H9 (cell line): ENCODE data around the gene HS6ST3. TPM values are rescaled to one million over a fixed set of nuclear protein-coding genes. Genes with fewer than 3 reads are reported as not detected.

Experiments
- DNase-seq: peaks from one replicate; pipeline ENCODE4 v3.0.0-alpha.2; 2017
- H2AFZ ChIP-seq: one replicate; pipeline ENCODE4 v1.6.1; 2013; ENCODE audit warnings: mild to moderate bottlenecking, low read length, control low read depth, moderate library complexity
- H2AK5ac ChIP-seq: 2 replicates; pipeline ENCODE4 v1.6.1; 2013; ENCODE audit warnings: low read length, control low read depth, mixed read lengths; ENCODE audit not compliant: insufficient read length
- H2BK120ac ChIP-seq: one replicate; pipeline ENCODE4 v1.6.1; 2013; ENCODE audit warnings: low read depth, mild to moderate bottlenecking, low read length, control low read depth, inconsistent platforms; ENCODE audit not compliant: poor library complexity, severe bottlenecking
- H2BK12ac ChIP-seq: 2 replicates; pipeline ENCODE4 v1.6.1; 2013; ENCODE audit warnings: low read length, control low read depth, mixed read lengths, low read depth; ENCODE audit not compliant: insufficient read length
- H2BK15ac ChIP-seq: 2 replicates; pipeline ENCODE4 v1.6.1; 2013; ENCODE audit warnings: low read depth, low read length, control low read depth
- H2BK20ac ChIP-seq: one replicate; pipeline ENCODE4 v1.6.1; 2013; ENCODE audit warnings: low read depth, mild to moderate bottlenecking, low read length, control low read depth, inconsistent platforms; ENCODE audit not compliant: poor library complexity, severe bottlenecking
- H2BK5ac ChIP-seq: 2 replicates; pipeline ENCODE4 v1.6.1; 2013; ENCODE audit warnings: low read length, control low read depth, mixed read lengths; ENCODE audit not compliant: insufficient read length
- H3K14ac ChIP-seq: 2 replicates; pipeline ENCODE4 v1.6.1; 2013; ENCODE audit warnings: low read length, control low read depth; ENCODE audit not compliant: insufficient read depth
- H3K18ac ChIP-seq: 2 replicates; pipeline ENCODE4 v1.6.1; 2013; ENCODE audit warnings: low read depth, mild to moderate bottlenecking, mixed read lengths, low read length, control low read depth; ENCODE audit not compliant: insufficient read length
- H3K23ac ChIP-seq: 2 replicates; pipeline ENCODE4 v1.6.1; 2013; ENCODE audit warnings: low read length, control low read depth, mixed read lengths, low read depth; ENCODE audit not compliant: insufficient read length
- H3K23me2 ChIP-seq: 2 replicates; pipeline ENCODE4 v1.6.1; 2013; ENCODE audit warnings: low read depth, mild to moderate bottlenecking, mixed read lengths, low read length, control low read depth; ENCODE audit not compliant: insufficient read length, poor library complexity, severe bottlenecking
- H3K27ac ChIP-seq: 2 replicates; pipeline ENCODE4 v1.5.1; 2013; ENCODE audit warnings: low read length, control low read depth, mixed read lengths, low read depth; ENCODE audit not compliant: insufficient read length
- H3K27me3 ChIP-seq: 2 replicates; pipeline ENCODE4 v1.6.1; 2013; ENCODE audit warnings: low read length, control low read depth, inconsistent platforms; ENCODE audit not compliant: insufficient read depth
- H3K4ac ChIP-seq: 2 replicates; pipeline ENCODE4 v1.6.1; 2013; ENCODE audit warnings: low read depth, mild to moderate bottlenecking, control low read depth, inconsistent platforms, low read length, moderate library complexity
- H3K4me1 ChIP-seq: 2 replicates; pipeline ENCODE4 v1.6.1; 2013; ENCODE audit warnings: low read length, control low read depth, inconsistent platforms; ENCODE audit not compliant: insufficient read depth
- H3K4me2 ChIP-seq: 2 replicates; pipeline ENCODE4 v1.6.1; 2013; ENCODE audit warnings: low read length, control low read depth, mixed read lengths; ENCODE audit not compliant: insufficient read length, insufficient read depth
- H3K56ac ChIP-seq: 2 replicates; pipeline ENCODE4 v1.6.1; 2013; ENCODE audit warnings: low read depth, mild to moderate bottlenecking, mixed read lengths, low read length, control low read depth; ENCODE audit not compliant: insufficient read length
- H3K79me1 ChIP-seq: 2 replicates; pipeline ENCODE4 v1.6.1; 2013; ENCODE audit warnings: low read depth, mild to moderate bottlenecking, moderate library complexity, low read length, control low read depth, inconsistent platforms; ENCODE audit not compliant: insufficient read depth, poor library complexity, severe bottlenecking
- H3K79me2 ChIP-seq: 2 replicates; pipeline ENCODE4 v1.6.1; 2013; ENCODE audit warnings: low read length, control low read depth, inconsistent platforms; ENCODE audit not compliant: insufficient read depth
- H3K9ac ChIP-seq: 2 replicates; pipeline ENCODE4 v1.6.1; 2013; ENCODE audit warnings: low read length, control low read depth, mixed read lengths; ENCODE audit not compliant: insufficient read length; ENCODE audit errors: extremely low read depth
- H3K9me3 ChIP-seq: one replicate; pipeline ENCODE4 v1.6.1; 2013; ENCODE audit warnings: low read depth, low read length, inconsistent platforms; ENCODE audit not compliant: control insufficient read depth
- H3T11ph ChIP-seq: one replicate; pipeline ENCODE4 v1.6.1; 2013; ENCODE audit warnings: mild to moderate bottlenecking, low read length, control low read depth, inconsistent platforms
- H4K20me1 ChIP-seq: one replicate; pipeline ENCODE4 v1.6.1; 2013; ENCODE audit not compliant: control insufficient read depth, insufficient read length, insufficient read depth
- H4K5ac ChIP-seq: 2 replicates; pipeline ENCODE4 v1.6.1; 2013; ENCODE audit warnings: low read depth, mild to moderate bottlenecking, mixed read lengths, low read length, control low read depth; ENCODE audit not compliant: insufficient read length
- H4K8ac ChIP-seq: replicated peaks from 2 replicates; pipeline ENCODE4 v1.6.1; 2013; ENCODE audit warnings: low read length, control low read depth, mixed read lengths, low read depth; ENCODE audit not compliant: insufficient read length
- H4K91ac ChIP-seq: 2 replicates; pipeline ENCODE4 v1.6.1; 2013; ENCODE audit warnings: low read depth, mild to moderate bottlenecking, moderate library complexity, mixed read lengths, low read length, control low read depth; ENCODE audit not compliant: insufficient read length
- H3K27ac Mint-ChIP-seq, 3 experiments: 2 replicates in 2 of 3; 3 replicates in 1 of 3; pipeline ENCODE4 v1.8.0; 2020 to 2021; ENCODE audit warnings: mixed read lengths in 3 of 3, mild to moderate bottlenecking in 1 of 3, moderate library complexity in 1 of 3
- H3K27me3 Mint-ChIP-seq: 2 replicates; pipeline ENCODE4 v1.8.0; 2021; ENCODE audit warnings: low read depth, mild to moderate bottlenecking, moderate library complexity, mixed read lengths
- H3K36me3 Mint-ChIP-seq, 3 experiments: 2 replicates in 2 of 3; 3 replicates in 1 of 3; pipeline ENCODE4 v1.8.0; 2020 to 2021; ENCODE audit warnings: low read depth in 3 of 3, mixed read lengths in 3 of 3; ENCODE audit not compliant: insufficient read depth in 1 of 3
- H3K4me1 Mint-ChIP-seq, 2 experiments: 2 replicates each; pipeline ENCODE4 v1.8.0; 2020; ENCODE audit warnings: mixed read lengths in 2 of 2
- H3K4me3 Mint-ChIP-seq, 2 experiments: 2 replicates in 1 of 2; 3 replicates in 1 of 2; pipeline ENCODE4 v1.8.0; 2020 to 2021; ENCODE audit warnings: mild to moderate bottlenecking in 2 of 2, mixed read lengths in 2 of 2, moderate library complexity in 1 of 2
- H3K9me3 Mint-ChIP-seq, 2 experiments: 2 replicates in 1 of 2; 3 replicates in 1 of 2; pipeline ENCODE4 v1.8.0; 2020; ENCODE audit warnings: mild to moderate bottlenecking in 2 of 2, mixed read lengths in 2 of 2, moderate library complexity in 1 of 2
- WGBS: extraction: QIAGEN DNeasy Blood & Tissue Kit; methylation state at CpG from one replicate; pipeline ENCODE4 v1.1.7; 2013; ENCODE audit warnings: missing lambda C conversion rate, low lambda C conversion rate, mixed read lengths; ENCODE audit not compliant: insufficient read length; ENCODE audit errors: extremely low coverage; 5-methylcytosine and 5-hydroxymethylcytosine counted together
- total RNA-seq: library from RNA; stranded (reverse); gene quantifications from 2 replicates; pipeline ENCODE4 v1.2.1, GENCODE V29; 2021
- TF ChIP-seq, protein P1 (sequence below): fragments of 200-600 bp; sonication (generic); conservative IDR thresholded peaks from 3 replicates; pipeline ENCODE4 v1.8.0; 2021; ENCODE audit warnings: antibody characterized with exemption, mild to moderate bottlenecking

Gene HS6ST3
- total RNA-seq, 1 experiment from 2014 or later, result 0.44 TPM

DNA sequence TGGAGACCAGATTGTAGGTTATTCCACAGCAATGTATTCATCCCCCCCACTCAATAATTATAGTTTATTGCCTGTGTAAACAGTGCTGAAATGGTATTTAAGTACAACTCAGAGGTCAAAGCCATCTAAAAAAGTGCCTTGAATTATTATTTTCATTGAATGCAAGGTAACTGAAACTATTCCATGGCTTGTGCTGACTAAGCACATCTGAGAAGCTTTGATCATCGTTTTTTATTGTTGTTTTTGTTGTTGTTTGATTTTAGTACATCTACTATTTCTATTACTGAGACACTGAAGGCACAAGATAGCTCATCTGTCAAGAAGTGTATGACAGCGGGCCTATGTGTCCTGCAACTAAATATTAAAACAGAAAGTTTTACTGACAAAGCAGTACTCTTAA lies 596.4 kb downstream of the HS6ST3 start:
- no peak for DNase-seq
- no peak overlapping the region for H2BK12ac ChIP-seq
- no peaks in the 10 kb centered on the region for H3K9me3 ChIP-seq
- H3K27me3 Mint-ChIP-seq, result no peaks in the 10 kb centered on the region
- H4K5ac ChIP-seq, result no peak overlapping the region
- H3K4me2 ChIP-seq, result no peak overlapping the region
- no peak overlapping the region for H3K14ac ChIP-seq
- H3K23ac ChIP-seq, result no peak overlapping the region
- no peak overlapping the region for H3K18ac ChIP-seq
- no peaks in the 10 kb centered on the region for H3K27me3 ChIP-seq
- TF ChIP-seq, protein P1, sequence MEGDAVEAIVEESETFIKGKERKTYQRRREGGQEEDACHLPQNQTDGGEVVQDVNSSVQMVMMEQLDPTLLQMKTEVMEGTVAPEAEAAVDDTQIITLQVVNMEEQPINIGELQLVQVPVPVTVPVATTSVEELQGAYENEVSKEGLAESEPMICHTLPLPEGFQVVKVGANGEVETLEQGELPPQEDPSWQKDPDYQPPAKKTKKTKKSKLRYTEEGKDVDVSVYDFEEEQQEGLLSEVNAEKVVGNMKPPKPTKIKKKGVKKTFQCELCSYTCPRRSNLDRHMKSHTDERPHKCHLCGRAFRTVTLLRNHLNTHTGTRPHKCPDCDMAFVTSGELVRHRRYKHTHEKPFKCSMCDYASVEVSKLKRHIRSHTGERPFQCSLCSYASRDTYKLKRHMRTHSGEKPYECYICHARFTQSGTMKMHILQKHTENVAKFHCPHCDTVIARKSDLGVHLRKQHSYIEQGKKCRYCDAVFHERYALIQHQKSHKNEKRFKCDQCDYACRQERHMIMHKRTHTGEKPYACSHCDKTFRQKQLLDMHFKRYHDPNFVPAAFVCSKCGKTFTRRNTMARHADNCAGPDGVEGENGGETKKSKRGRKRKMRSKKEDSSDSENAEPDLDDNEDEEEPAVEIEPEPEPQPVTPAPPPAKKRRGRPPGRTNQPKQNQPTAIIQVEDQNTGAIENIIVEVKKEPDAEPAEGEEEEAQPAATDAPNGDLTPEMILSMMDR, result no peak
- no peak overlapping the region for H2AK5ac ChIP-seq
- no peaks in the 10 kb centered on the region for H3K79me1 ChIP-seq
- H3K9me3 Mint-ChIP-seq, result no peaks in the 10 kb centered on the region
- no peaks in the 10 kb centered on the region for H4K20me1 ChIP-seq
- H2BK120ac ChIP-seq, result no peak overlapping the region
- H2BK15ac ChIP-seq, result no peak overlapping the region
- no peak overlapping the region for H3K56ac ChIP-seq
- no peak overlapping the region for H3T11ph ChIP-seq
- no peak overlapping the region for H4K8ac ChIP-seq
- no peak overlapping the region for H3K27ac ChIP-seq
- no peaks in the 10 kb centered on the region for H3K23me2 ChIP-seq
- H3K36me3 Mint-ChIP-seq, result no peaks in the 10 kb centered on the region
- no peak overlapping the region for H3K4me3 Mint-ChIP-seq
- H3K4me1 ChIP-seq, result no peaks in the 10 kb centered on the region
- no peak overlapping the region for H4K91ac ChIP-seq
- H2BK20ac ChIP-seq, result no peak overlapping the region
- no peaks in the 10 kb centered on the region for H3K4me1 Mint-ChIP-seq
- no peak overlapping the region for H3K9ac ChIP-seq
- no peak overlapping the region for H3K27ac Mint-ChIP-seq
- H2BK5ac ChIP-seq, result no peak overlapping the region
- no peak overlapping the region for H2AFZ ChIP-seq
- no peaks in the 10 kb centered on the region for H3K79me2 ChIP-seq
- whole genome bisulfite sequencing, result no CpG with 5 or more reads among the region's 2 CpGs
- H3K4ac ChIP-seq, result no peak overlapping the region
